Mesenchymal stem cell (in vitro differentiated cells and primary cell): ENCODE results near the gene KDM4B.

Experiments used
- DNase-seq: peaks from one replicate; pipeline ENCODE4 v3.0.0-alpha.2; 2013
- H2AFZ ChIP-seq: one replicate; pipeline ENCODE4 v1.6.1; 2013; ENCODE audit warnings: low read depth, mild to moderate bottlenecking, control low read depth, inconsistent platforms, low read length, moderate library complexity
- H2AK5ac ChIP-seq: 2 replicates; pipeline ENCODE4 v1.6.1; 2013; ENCODE audit warnings: low read length, moderate library complexity, mild to moderate bottlenecking, inconsistent platforms; ENCODE audit not compliant: severe bottlenecking
- H2BK120ac ChIP-seq: one replicate; pipeline ENCODE4 v1.6.1; 2013; ENCODE audit warnings: low read depth, mild to moderate bottlenecking, inconsistent platforms, low read length, moderate library complexity
- H2BK12ac ChIP-seq, 2 experiments: one replicate each; pipeline ENCODE4 v1.6.1; 2013; ENCODE audit warnings: inconsistent platforms in 2 of 2, low read length in 2 of 2, mild to moderate bottlenecking in 2 of 2, moderate library complexity in 2 of 2, control low read depth in 1 of 2
- H2BK15ac ChIP-seq: one replicate; pipeline ENCODE4 v1.6.1; 2013; ENCODE audit warnings: mild to moderate bottlenecking, low read depth, inconsistent platforms; ENCODE audit not compliant: poor library complexity, severe bottlenecking
- H2BK5ac ChIP-seq: 2 replicates; pipeline ENCODE4 v1.6.1; 2013; ENCODE audit warnings: low read depth, mild to moderate bottlenecking, low read length, control low read depth, inconsistent platforms; ENCODE audit not compliant: poor library complexity, severe bottlenecking
- H3K14ac ChIP-seq, 2 experiments: one replicate each; pipeline ENCODE4 v1.6.1; 2013; ENCODE audit warnings: inconsistent platforms in 2 of 2, low read length in 2 of 2, control low read depth in 1 of 2, mild to moderate bottlenecking in 1 of 2, moderate library complexity in 1 of 2
- H3K18ac ChIP-seq, 2 experiments: one replicate each; pipeline ENCODE4 v1.6.1; 2013; ENCODE audit warnings: inconsistent platforms in 2 of 2, low read length in 2 of 2, control low read depth in 1 of 2, low read depth in 1 of 2, mild to moderate bottlenecking in 1 of 2
- H3K23ac ChIP-seq, 2 experiments: one replicate each; pipeline ENCODE4 v1.6.1; 2013; ENCODE audit warnings: inconsistent platforms in 2 of 2, low read length in 2 of 2, mild to moderate bottlenecking in 2 of 2, moderate library complexity in 2 of 2, control low read depth in 1 of 2
- H3K27ac ChIP-seq: 2 replicates; pipeline ENCODE4 v1.5.1; 2013; ENCODE audit warnings: mild to moderate bottlenecking, moderate library complexity, low read length, control low read depth, inconsistent platforms; ENCODE audit not compliant: poor library complexity, severe bottlenecking
- H3K27me3 ChIP-seq, 2 experiments: 2 replicates each; pipeline versions ENCODE4 v1.6.1 to v1.7.0; 2013; ENCODE audit warnings: low read length in 2 of 2, mild to moderate bottlenecking in 2 of 2, moderate library complexity in 2 of 2, control low read depth in 1 of 2, inconsistent platforms in 1 of 2; ENCODE audit not compliant: control insufficient read depth in 1 of 2, insufficient read depth in 1 of 2
- H3K36me3 ChIP-seq, 2 experiments: 2 replicates each; pipeline versions ENCODE4 v1.6.1 to v1.7.0; 2013; ENCODE audit warnings: low read length in 2 of 2, control low read depth in 1 of 2, inconsistent platforms in 1 of 2, low read depth in 1 of 2, mild to moderate bottlenecking in 1 of 2; ENCODE audit not compliant: insufficient read depth in 2 of 2, control insufficient read depth in 1 of 2
- H3K4ac ChIP-seq, 2 experiments: one replicate each; pipeline ENCODE4 v1.6.1; 2013; ENCODE audit warnings: inconsistent platforms in 2 of 2, low read length in 2 of 2, mild to moderate bottlenecking in 2 of 2, moderate library complexity in 2 of 2, control low read depth in 1 of 2, low read depth in 1 of 2
- H3K4me1 ChIP-seq: 2 replicates; pipeline ENCODE4 v1.6.1; 2013; ENCODE audit warnings: low read depth, low read length, control low read depth; ENCODE audit not compliant: control insufficient read depth, insufficient read depth
- H3K4me2 ChIP-seq: 2 replicates; pipeline ENCODE4 v1.6.1; 2013; ENCODE audit warnings: low read length, mild to moderate bottlenecking, inconsistent platforms; ENCODE audit not compliant: poor library complexity, severe bottlenecking
- H3K4me3 ChIP-seq, 2 experiments: 2 replicates each; pipeline versions ENCODE4 v1.5.1 to v1.7.0; 2013; ENCODE audit warnings: low read length in 2 of 2, mild to moderate bottlenecking in 2 of 2, control low read depth in 1 of 2, low read depth in 1 of 2; ENCODE audit not compliant: insufficient read depth in 1 of 2
- H3K79me1 ChIP-seq: replicated peaks from 2 replicates; pipeline ENCODE4 v1.6.1; 2013; ENCODE audit warnings: mild to moderate bottlenecking, control low read depth, low read length, inconsistent platforms; ENCODE audit not compliant: poor library complexity, severe bottlenecking
- H3K9ac ChIP-seq: 2 replicates; pipeline ENCODE4 v1.7.0; 2013; ENCODE audit warnings: mild to moderate bottlenecking, low read length, moderate library complexity
- H3K9me3 ChIP-seq: 2 replicates; pipeline ENCODE4 v1.7.0; 2013; ENCODE audit warnings: mild to moderate bottlenecking, low read length; ENCODE audit not compliant: control insufficient read depth
- H4K8ac ChIP-seq: one replicate; pipeline ENCODE4 v1.6.1; 2013; ENCODE audit warnings: inconsistent platforms, mild to moderate bottlenecking, low read length, moderate library complexity
- H4K91ac ChIP-seq: one replicate; pipeline ENCODE4 v1.6.1; 2013; ENCODE audit warnings: mild to moderate bottlenecking, low read length, inconsistent platforms
- WGBS: methylation state at CpG from one replicate; pipeline ENCODE4 v1.1.7; 2013; ENCODE audit warnings: mixed read lengths; 5-methylcytosine and 5-hydroxymethylcytosine counted together

The KDM4B gene

GRCh38 chr19:5051619-5052018, 82.7 kb downstream of the KDM4B start:
- no peak overlapping the region for H2AFZ ChIP-seq
- H3K27me3 ChIP-seq: no peaks in the 10 kb centered on the region
- no peak overlapping the region for H3K23ac ChIP-seq
- no peak overlapping the region for H2BK12ac ChIP-seq
- H3K4ac ChIP-seq: no peak overlapping the region
- H4K8ac ChIP-seq: no peak overlapping the region
- H3K4me2 ChIP-seq: no peak overlapping the region
- no peak overlapping the region for H3K18ac ChIP-seq
- 98% methylated on average over 13 of the region's 16 CpGs for WGBS
- no peak overlapping the region for H3K27ac ChIP-seq
- H3K9me3 ChIP-seq: no peaks in the 10 kb centered on the region
- H3K4me3 ChIP-seq: no peak overlapping the region
- no peak overlapping the region for H3K14ac ChIP-seq
- H2BK5ac ChIP-seq: no peak overlapping the region
- no peak for DNase-seq
- peaks cover 37% of the 10 kb centered on the region for H3K4me1 ChIP-seq
- H2BK15ac ChIP-seq: no peak overlapping the region
- H3K9ac ChIP-seq: no peak overlapping the region
- H2BK120ac ChIP-seq: no peak overlapping the region
- H3K36me3 ChIP-seq: peaks cover 40 to 79% of the 10 kb centered on the region in 2 experiments
- H4K91ac ChIP-seq: no peak overlapping the region
- H2AK5ac ChIP-seq: no peak overlapping the region
- H3K79me1 ChIP-seq: peaks cover 51% of the 10 kb centered on the region

DNA sequence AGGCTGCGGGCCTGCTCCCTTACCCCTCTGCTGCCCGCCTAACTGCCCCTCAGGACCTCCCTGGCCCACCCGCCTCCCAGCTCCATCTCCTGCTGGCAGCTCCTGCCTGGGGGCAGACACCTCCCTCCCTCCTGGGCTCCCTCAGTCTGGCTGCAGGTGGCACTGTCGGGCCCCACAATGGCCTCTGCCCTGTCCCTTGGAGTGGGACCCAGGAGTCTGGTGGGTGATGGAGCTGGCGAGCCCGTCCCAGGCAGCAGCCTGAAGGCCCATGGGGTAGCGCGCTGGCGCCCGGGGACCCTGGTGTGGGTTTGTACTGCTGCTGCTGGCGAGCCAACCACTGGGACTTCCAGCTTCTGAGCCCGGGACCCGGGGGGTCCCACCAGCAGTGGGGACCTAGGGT, 83.6 kb downstream of the KDM4B start:
- H3K4me1 ChIP-seq: peaks cover 28% of the 10 kb centered on the region
- H3K27ac ChIP-seq: no peak overlapping the region
- H2BK12ac ChIP-seq: no peak overlapping the region
- H3K9me3 ChIP-seq: no peaks in the 10 kb centered on the region
- no peak overlapping the region for H2BK15ac ChIP-seq
- no peak overlapping the region for H2BK120ac ChIP-seq
- H4K8ac ChIP-seq: no peak overlapping the region
- H3K9ac ChIP-seq: no peak overlapping the region
- H3K4me2 ChIP-seq: no peak overlapping the region
- no peak overlapping the region for H2AFZ ChIP-seq
- H3K4ac ChIP-seq: no peak overlapping the region
- H3K4me3 ChIP-seq: no peak overlapping the region
- no peak for DNase-seq
- no peak overlapping the region for H2AK5ac ChIP-seq
- no peaks in the 10 kb centered on the region for H3K27me3 ChIP-seq
- H3K14ac ChIP-seq: no peak overlapping the region
- no peak overlapping the region for H3K23ac ChIP-seq
- H2BK5ac ChIP-seq: no peak overlapping the region
- no peak overlapping the region for H3K18ac ChIP-seq
- H3K36me3 ChIP-seq: peaks cover 41 to 82% of the 10 kb centered on the region in 2 experiments
- WGBS: 96% methylated on average over 13 of the region's 13 CpGs
- H3K79me1 ChIP-seq: peaks cover 55% of the 10 kb centered on the region
- H4K91ac ChIP-seq: no peak overlapping the region

- no peak overlapping the region for H3K4me3 ChIP-seq
- H3K23ac ChIP-seq: no peak overlapping the region
- WGBS: 99% methylated on average over 14 of the region's 16 CpGs
- no peak overlapping the region for H4K8ac ChIP-seq
- H2BK15ac ChIP-seq: no peak overlapping the region
- no peak overlapping the region for H3K14ac ChIP-seq
- no peak overlapping the region for H2BK12ac ChIP-seq
- no peak for DNase-seq
- H3K36me3 ChIP-seq: peaks cover 41 to 82% of the 10 kb centered on the region in 2 experiments
- H2BK120ac ChIP-seq: no peak overlapping the region
- no peak overlapping the region for H4K91ac ChIP-seq
- no peaks in the 10 kb centered on the region for H3K9me3 ChIP-seq
- H3K79me1 ChIP-seq: peaks cover 54% of the 10 kb centered on the region
- no peak overlapping the region for H3K4ac ChIP-seq
- H3K18ac ChIP-seq: no peak overlapping the region
- H2AK5ac ChIP-seq: no peak overlapping the region
- no peak overlapping the region for H3K9ac ChIP-seq
- no peaks in the 10 kb centered on the region for H3K27me3 ChIP-seq
- no peak overlapping the region for H3K27ac ChIP-seq
- peaks cover 24% of the 10 kb centered on the region for H3K4me1 ChIP-seq
- no peak overlapping the region for H2AFZ ChIP-seq
- H3K4me2 ChIP-seq: no peak overlapping the region
- no peak overlapping the region for H2BK5ac ChIP-seq
Measured at GRCh38 chr19:5052945-5053485, 84.1 kb downstream of the KDM4B start.

DNA sequence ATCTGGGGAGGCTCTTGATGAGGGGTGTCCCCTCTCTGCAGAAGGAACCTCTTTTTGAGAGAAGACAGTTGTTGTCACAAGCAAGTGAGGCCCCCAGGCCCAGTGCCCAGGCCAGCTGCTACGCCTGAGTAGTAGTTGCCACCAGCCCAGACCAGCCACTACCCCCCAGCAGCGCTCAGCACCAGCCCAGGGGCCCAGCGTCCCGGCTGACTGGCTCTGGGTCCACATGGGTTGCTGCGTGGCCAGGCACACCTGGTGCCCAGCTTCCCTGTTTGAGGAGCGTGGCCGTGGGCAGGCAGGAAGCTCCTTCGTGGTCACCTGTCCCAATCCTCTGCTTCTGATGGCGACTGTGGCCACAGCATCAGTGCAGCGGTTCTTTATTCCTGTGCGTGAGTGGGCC, 84.7 kb downstream of the KDM4B start:
- Histone ChIP-seq H3K9me3 (no peaks in the 10 kb centered on the region), H3K27ac (no peak overlapping the region), H4K91ac (no peak overlapping the region), H3K14ac (no peak overlapping the region), H3K4me2 (no peak overlapping the region), H3K36me3 (peaks cover 41 to 86% of the 10 kb centered on the region in 2 experiments), H2BK12ac (no peak overlapping the region), H2AFZ (no peak overlapping the region), H2AK5ac (no peak overlapping the region), H4K8ac (no peak overlapping the region), H3K4ac (no peak overlapping the region), H3K18ac (no peak overlapping the region), H3K4me1 (peaks cover 19% of the 10 kb centered on the region), H3K79me1 (peaks cover 59% of the 10 kb centered on the region), H2BK15ac (no peak overlapping the region), H2BK120ac (no peak overlapping the region), H3K23ac (no peak overlapping the region), H2BK5ac (no peak overlapping the region), H3K4me3 (no peak overlapping the region), H3K9ac (no peak overlapping the region), H3K27me3 (no peaks in the 10 kb centered on the region)
- DNase-seq: no peak
- WGBS: 93% methylated on average over 9 of the region's 11 CpGs
